Placental epithelial cell (primary cell): Measurements from ENCODE around the gene SGSM2. TPM values are rescaled to one million over a fixed set of nuclear protein-coding genes. Genes with fewer than 3 reads are reported as not detected.

Source experiments
- small RNA-seq: library from RNA; depleted of rRNA; stranded (forward); fragments of <200 nt; gene quantifications from one replicate; pipeline ENCODE3, GENCODE V24; 2012
- total RNA-seq: library from RNA; depleted of rRNA; stranded (reverse); fragments of >200 nt; gene quantifications from 2 replicates; pipeline ENCODE4 v1.2.3, GENCODE V29; 2012

Gene SGSM2
- 120 and 157 TPM in 2 replicates for total RNA-seq

GRCh38 chr17:2336852-2337543 lies at the start of gene SGSM2:
SGSM2 (plus strand) TSS chr17:2337501; CDS start chr17:2337689, 188 bp downstream.

GRCh38 chr17:2303204-2304188 lies 33.8 kb upstream of the SGSM2 start, which contains the start of the genes SMG6 and SRR:
SMG6 (minus strand) TSS chr17:2303785; CDS start chr17:2303720, 65 bp downstream.
SRR (plus strand) TSS chr17:2303950; CDS start chr17:2315561, 11,611 bp downstream.

GRCh38 chr17:2336215-2336851 lies 968 bp upstream of the SGSM2 start, which contains the start of gene TSR1:
TSR1 (minus strand) TSS chr17:2336457; CDS start chr17:2336427, 30 bp downstream.

GRCh38 chr17:2400877-2401425 lies 63.6 kb downstream of the SGSM2 start, which contains the start of gene MNT:
MNT (minus strand) TSS chr17:2401060; CDS start chr17:2400712, 348 bp downstream.

Small RNAs within 50 kb of the gene (small RNA-seq; reads per million reads assigned to genes)
- not detected for gene AC006435.3
- gene AC006435.4: not detected
- 60.5 reads per million, percentile 98 among the genes with 10 or more reads in this experiment for gene SNORD91A
- 11.6 reads per million, percentile 95 among the genes with 10 or more reads in this experiment for gene SNORD91B

Other genes starting within 250 kb of the SGSM2 start
- 32.6 and 46.7 TPM in 2 replicates for gene SMG6, start 33.7 kb upstream of the SGSM2 start, total RNA-seq
- 19.6 and 40.3 TPM in 2 replicates for gene SRR, start 33.6 kb upstream of the SGSM2 start, total RNA-seq
- 37.3 and 40.6 TPM in 2 replicates for gene TSR1, start 1.0 kb upstream of the SGSM2 start, total RNA-seq
- gene MNT, start 63.6 kb downstream of the SGSM2 start, total RNA-seq: 12.6 and 12.8 TPM in 2 replicates
- gene METTL16, start 174.4 kb downstream of the SGSM2 start, total RNA-seq: 11.0 and 13.2 TPM in 2 replicates